GM21576 (cell line): ENCODE results near the gene PDCD2L.
"Not testable (repeated sequence)": the region's sequence is repeated elsewhere in the genome, so short reads cannot be mapped to it uniquely, and the experiment has no call there.

Source experiments
- ATAC-seq: cut with Tn5 transposase; IDR thresholded peaks from one replicate; pipeline ENCODE4 v1.9.1; 2021; ENCODE audit warnings: mild to moderate bottlenecking, moderate library complexity; ENCODE audit not compliant: unreplicated experiment

The PDCD2L gene

GRCh38 chr19:34409189-34410164, 5.3 kb downstream of the PDCD2L start:
- peak; percentile 58 for ATAC-seq

- no peak for ATAC-seq
Observed at GRCh38 chr19:34411216-34411615, 7.0 kb downstream of the PDCD2L start.

- ATAC-seq, result no peak
Observed at GRCh38 chr19:34416021-34416545, 11.9 kb downstream of the PDCD2L start.

GRCh38 chr19:34418300-34418699, 14.1 kb downstream of the PDCD2L start:
- ATAC-seq, result no peak

- ATAC-seq, result no peak
Observed at GRCh38 chr19:34426096-34426661, 22.0 kb downstream of the PDCD2L start.

GRCh38 chr19:34428549-34429285, 24.5 kb downstream of the PDCD2L start:
- peak; percentile 44 for ATAC-seq

- no peak for ATAC-seq
Observed at GRCh38 chr19:34429553-34429952, 25.4 kb downstream of the PDCD2L start.

GRCh38 chr19:34430738-34431625, 26.8 kb downstream of the PDCD2L start:
- ATAC-seq, result peak; percentile 41

- ATAC-seq, result no peak
Observed at GRCh38 chr19:34431681-34432402, 27.6 kb downstream of the PDCD2L start.

GRCh38 chr19:34432797-34433196, 28.6 kb downstream of the PDCD2L start:
- ATAC-seq, result no peak

GRCh38 chr19:34436716-34437115, 32.5 kb downstream of the PDCD2L start:
- no peak for ATAC-seq

- ATAC-seq, result no peak
Observed at GRCh38 chr19:34448191-34448590, 44.0 kb downstream of the PDCD2L start.

- no peak for ATAC-seq
Observed at GRCh38 chr19:34452723-34453122, 48.5 kb downstream of the PDCD2L start.

- no peak for ATAC-seq
Observed at GRCh38 chr19:34454091-34454490, 49.9 kb downstream of the PDCD2L start.

GRCh38 chr19:34454685-34455084, 50.5 kb downstream of the PDCD2L start:
- ATAC-seq, result no peak

- ATAC-seq, result not testable (repeated sequence)
Observed at GRCh38 chr19:34455783-34456480, 51.7 kb downstream of the PDCD2L start.

GRCh38 chr19:34457446-34457845, 53.2 kb downstream of the PDCD2L start:
- ATAC-seq, result no peak

- ATAC-seq, result no peak
Observed at GRCh38 chr19:34458677-34459076, 54.5 kb downstream of the PDCD2L start.

GRCh38 chr19:34459614-34460013, 55.4 kb downstream of the PDCD2L start:
- ATAC-seq, result no peak
